BLaER1 treated with 17β-estradiol and CSF1 and Interleukin-3, amounts not matched to agents 10 nM and 100 nM (cell line): ENCODE data around the gene SMURF1.
A peak's percentile ranks its signal among the peaks of the same experiment; 100 is the strongest.
"Not testable (repeated sequence)": the region's sequence is repeated elsewhere in the genome, so short reads cannot be mapped to it uniquely, and the experiment has no call there.

Experiments used
- H3K27ac ChIP-seq, 11 experiments: shearing (Covaris generic); formaldehyde crosslinking; 2 replicates each; pipeline ENCODE4 v1.8.1; 2022
- H3K27me3 ChIP-seq, 11 experiments: shearing (Covaris generic); formaldehyde crosslinking; 2 replicates each; pipeline ENCODE4 v1.8.1; 2022
- H3K36me3 ChIP-seq, 11 experiments: shearing (Covaris generic); formaldehyde crosslinking; 2 replicates each; pipeline ENCODE4 v1.8.1; 2022
- H3K4me1 ChIP-seq, 10 experiments: shearing (Covaris generic); formaldehyde crosslinking; 2 replicates each; pipeline ENCODE4 v1.8.1; 2022
- H3K4me2 ChIP-seq, 11 experiments: shearing (Covaris generic); formaldehyde crosslinking; 2 replicates each; pipeline ENCODE4 v1.8.1; 2022
- H3K4me3 ChIP-seq, 10 experiments: shearing (Covaris generic); formaldehyde crosslinking; 2 replicates each; pipeline ENCODE4 v1.8.1; 2022
- H3K9ac ChIP-seq, 11 experiments: shearing (Covaris generic); formaldehyde crosslinking; 2 replicates each; pipeline ENCODE4 v1.8.1; 2022
- H3K9me3 ChIP-seq, 11 experiments: shearing (Covaris generic); formaldehyde crosslinking; replicated peaks in 1 of 11; 2 replicates each; pipeline ENCODE4 v1.8.1; 2022
- H4K20me1 ChIP-seq, 11 experiments: shearing (Covaris generic); formaldehyde crosslinking; 2 replicates each; pipeline ENCODE4 v1.8.1; 2022
- Cebpa-rat ChIP-seq, 11 experiments: shearing (Covaris generic); IDR thresholded peaks; 2 replicates each; pipeline ENCODE4 v1.8.1; 2022

The SMURF1 gene

GRCh38 chr7:99173787-99174186 is 29.9 kb upstream of the SMURF1 start:
- Histone ChIP-seq H3K4me2 (no peak overlapping the region), H3K4me3 (no peak overlapping the region), H4K20me1 (no peaks in the 10 kb centered on the region), H3K9me3 (peaks cover 0 to 6% (median 0%) of the 10 kb centered on the region in 11 experiments; a peak in 3 of 22 replicates), H3K4me1 (peaks cover 0 to 5% (median 0%) of the 10 kb centered on the region in 10 experiments; a peak in 2 of 20 replicates), H3K9ac (no peak overlapping the region), H3K27me3 (no peaks in the 10 kb centered on the region), H3K27ac (no peak overlapping the region), H3K36me3 (no peaks in the 10 kb centered on the region)
- peak in 10 of 11 experiments; percentile 53 to 94 (median 80); a peak in 17 of 22 replicates for TF ChIP-seq Cebpa-rat (IDR thresholded peaks at IDR 0.05)

GRCh38 chr7:99171731-99172130 is 27.8 kb upstream of the SMURF1 start:
- Histone ChIP-seq H3K4me1 (peaks cover 0 to 5% (median 0%) of the 10 kb centered on the region in 10 experiments; a peak in 2 of 20 replicates), H3K27me3 (no peaks in the 10 kb centered on the region), H3K4me2 (no peak overlapping the region), H3K27ac (no peak overlapping the region), H3K4me3 (no peak overlapping the region), H4K20me1 (no peaks in the 10 kb centered on the region), H3K36me3 (no peaks in the 10 kb centered on the region), H3K9me3 (peaks cover 0 to 13% (median 0%) of the 10 kb centered on the region in 11 experiments; a peak in 5 of 22 replicates), H3K9ac (no peak overlapping the region)
- TF ChIP-seq Cebpa-rat (IDR thresholded peaks at IDR 0.05), result no peak

GRCh38 chr7:99170730-99171074 is 26.8 kb upstream of the SMURF1 start:
- no peak for TF ChIP-seq Cebpa-rat (IDR thresholded peaks at IDR 0.05)
- H3K27ac ChIP-seq, result no peak overlapping the region
- no peak overlapping the region for H3K4me3 ChIP-seq
- no peaks in the 10 kb centered on the region for H3K36me3 ChIP-seq
- no peaks in the 10 kb centered on the region for H4K20me1 ChIP-seq
- H3K4me2 ChIP-seq, result no peak overlapping the region
- peaks cover 0 to 5% (median 0%) of the 10 kb centered on the region in 10 experiments; a peak in 2 of 20 replicates for H3K4me1 ChIP-seq
- peaks cover 0 to 13% (median 0%) of the 10 kb centered on the region in 11 experiments; a peak in 5 of 22 replicates for H3K9me3 ChIP-seq
- H3K9ac ChIP-seq, result no peak overlapping the region
- no peaks in the 10 kb centered on the region for H3K27me3 ChIP-seq

GRCh38 chr7:99170065-99170729 is 26.3 kb upstream of the SMURF1 start:
- H3K4me1 ChIP-seq, result peaks cover 0 to 5% (median 0%) of the 10 kb centered on the region in 10 experiments; a peak in 2 of 20 replicates
- no peak overlapping the region for H3K4me3 ChIP-seq
- no peaks in the 10 kb centered on the region for H3K27me3 ChIP-seq
- H3K27ac ChIP-seq, result no peak overlapping the region
- no peak overlapping the region for H3K9ac ChIP-seq
- no peak overlapping the region for H3K4me2 ChIP-seq
- no peaks in the 10 kb centered on the region for H3K36me3 ChIP-seq
- no peaks in the 10 kb centered on the region for H4K20me1 ChIP-seq
- peaks cover 0 to 13% (median 0%) of the 10 kb centered on the region in 11 experiments; a peak in 5 of 22 replicates for H3K9me3 ChIP-seq
- no peak for TF ChIP-seq Cebpa-rat (IDR thresholded peaks at IDR 0.05)

- Histone ChIP-seq H3K27me3 (no peaks in the 10 kb centered on the region), H3K4me2 (no peak overlapping the region), H3K9me3 (peaks cover 0 to 13% (median 0%) of the 10 kb centered on the region in 11 experiments; a peak in 5 of 22 replicates), H3K4me3 (no peak overlapping the region), H3K27ac (no peak overlapping the region), H3K4me1 (peaks cover 0 to 5% (median 0%) of the 10 kb centered on the region in 10 experiments; a peak in 2 of 20 replicates), H3K9ac (no peak overlapping the region), H4K20me1 (no peaks in the 10 kb centered on the region), H3K36me3 (no peaks in the 10 kb centered on the region)
- no peak for TF ChIP-seq Cebpa-rat (IDR thresholded peaks at IDR 0.05)
Observed at GRCh38 chr7:99167072-99167471, 23.2 kb upstream of the SMURF1 start.

- no peak overlapping the region for H3K4me3 ChIP-seq
- no peak overlapping the region for H3K9ac ChIP-seq
- peaks cover 0 to 13% (median 0%) of the 10 kb centered on the region in 11 experiments; a peak in 7 of 22 replicates for H3K9me3 ChIP-seq
- no peak overlapping the region for H3K4me2 ChIP-seq
- H3K27me3 ChIP-seq, result no peaks in the 10 kb centered on the region
- no peaks in the 10 kb centered on the region for H4K20me1 ChIP-seq
- peaks cover 0 to 5% (median 0%) of the 10 kb centered on the region in 10 experiments; a peak in 2 of 20 replicates for H3K4me1 ChIP-seq
- no peaks in the 10 kb centered on the region for H3K36me3 ChIP-seq
- no peak overlapping the region for H3K27ac ChIP-seq
- no peak for TF ChIP-seq Cebpa-rat (IDR thresholded peaks at IDR 0.05)
Observed at GRCh38 chr7:99165816-99166215, 21.9 kb upstream of the SMURF1 start.

- H3K9me3 ChIP-seq, H4K20me1 ChIP-seq, H3K27me3 ChIP-seq, H3K4me2 ChIP-seq, H3K4me1 ChIP-seq, H3K36me3 ChIP-seq, H3K27ac ChIP-seq, H3K4me3 ChIP-seq, H3K9ac ChIP-seq: not testable (repeated sequence)
Observed at GRCh38 chr7:99163669-99164068, 19.8 kb upstream of the SMURF1 start.

GRCh38 chr7:99156649-99157048 is 12.7 kb upstream of the SMURF1 start:
- Histone ChIP-seq H3K4me2 (peak overlapping the region in 4 of 11 experiments; percentile 11 to 79 (median 70); a peak in 8 of 22 replicates), H3K27me3 (no peaks in the 10 kb centered on the region), H4K20me1 (no peaks in the 10 kb centered on the region), H3K36me3 (no peaks in the 10 kb centered on the region), H3K4me1 (peaks cover 10 to 41% (median 24%) of the 10 kb centered on the region in 10 experiments), H3K9me3 (peaks cover 0 to 7% (median 0%) of the 10 kb centered on the region in 11 experiments; a peak in 2 of 22 replicates), H3K4me3 (no peak overlapping the region), H3K27ac (peak overlapping the region in 3 of 11 experiments; percentile 76 to 88 (median 86); a peak in 5 of 22 replicates), H3K9ac (no peak overlapping the region)
- TF ChIP-seq Cebpa-rat (IDR thresholded peaks at IDR 0.05), result no peak

- 0 out of 22 replicates have a peak, but pooled peaks of 1 of the 11 experiments have one; percentile 42 for TF ChIP-seq Cebpa-rat (IDR thresholded peaks at IDR 0.05)
- peak overlapping the region; percentile 29 to 79 (median 65); a peak in 21 of 22 replicates for H3K4me2 ChIP-seq
Observed at GRCh38 chr7:99155211-99155610, 11.3 kb upstream of the SMURF1 start.

More at GRCh38 chr7:99155211-99155610, 11.3 kb upstream of the SMURF1 start:
- Histone ChIP-seq H4K20me1 (no peaks in the 10 kb centered on the region), H3K9me3 (no peaks in the 10 kb centered on the region), H3K4me1 (peaks cover 10 to 41% (median 24%) of the 10 kb centered on the region in 10 experiments), H3K4me3 (0 out of 20 replicates have a peak overlapping the region, but pooled peaks of 1 of the 10 experiments have one; percentile 9), H3K9ac (peak overlapping the region in 5 of 11 experiments; percentile 29 to 72 (median 65); a peak in 11 of 22 replicates), H3K36me3 (no peaks in the 10 kb centered on the region), H3K27ac (peak overlapping the region in 8 of 11 experiments; percentile 51 to 88 (median 70); a peak in 16 of 22 replicates), H3K27me3 (no peaks in the 10 kb centered on the region)
